Glutamatergic neuron (in vitro differentiated cells): ENCODE measurements around the gene IFT74. TPM values are rescaled to one million over a fixed set of nuclear protein-coding genes. Genes with fewer than 3 reads are reported as not detected.

ENCODE experiments used
- DNase-seq: peaks from one replicate; pipeline ENCODE4 v3.0.0; 2022
- H3K27ac Mint-ChIP-seq: one replicate; pipeline ENCODE4 v1.8.0; 2020; ENCODE audit warnings: mild to moderate bottlenecking, mixed read lengths, inconsistent platforms; ENCODE audit not compliant: unreplicated experiment
- H3K27me3 Mint-ChIP-seq: one replicate; pipeline ENCODE4 v1.8.0; 2020; ENCODE audit warnings: mild to moderate bottlenecking, moderate library complexity, mixed read lengths, inconsistent platforms; ENCODE audit not compliant: unreplicated experiment
- H3K36me3 Mint-ChIP-seq: one replicate; pipeline ENCODE4 v1.8.0; 2020; ENCODE audit warnings: mild to moderate bottlenecking, mixed read lengths, inconsistent platforms; ENCODE audit not compliant: unreplicated experiment
- H3K4me1 Mint-ChIP-seq: one replicate; pipeline ENCODE4 v1.8.0; 2020; ENCODE audit warnings: mild to moderate bottlenecking, low read depth, mixed read lengths, inconsistent platforms; ENCODE audit not compliant: unreplicated experiment
- H3K4me3 Mint-ChIP-seq: one replicate; pipeline ENCODE4 v1.8.0; 2020; ENCODE audit warnings: mild to moderate bottlenecking, mixed read lengths, inconsistent platforms; ENCODE audit not compliant: unreplicated experiment
- H3K9me3 Mint-ChIP-seq: one replicate; pipeline ENCODE4 v1.8.0; 2020; ENCODE audit warnings: mild to moderate bottlenecking, moderate library complexity, mixed read lengths, inconsistent platforms; ENCODE audit not compliant: unreplicated experiment
- CTCF ChIP-seq: fragments of 200-600 bp; sonication (generic); IDR thresholded peaks from one replicate; pipeline ENCODE4 v1.5.0; 2021; ENCODE audit not compliant: partially characterized antibody, unreplicated experiment
- total RNA-seq: library from RNA; stranded (reverse); fragmentation: NEBNext Ultra II Directional; extraction: Animal tissue kit (Norgen Biotek cat#: 25700); gene quantifications from one replicate; pipeline ENCODE4 v1.2.1, GENCODE V29; 2021; ENCODE audit not compliant: unreplicated experiment

IFT74 gene
- total RNA-seq, 1 donor from 2014 or later, result 6.0 TPM

- Mint-ChIP-seq H3K4me3 (peak within 1 kb of the TSS; percentile 8), H3K9me3 (no peaks in the 10 kb centered on the region), H3K27ac (no peak within 1 kb of the TSS), H3K4me1 (peaks cover 6% of the 10 kb centered on the region), H3K36me3 (no peaks in the 10 kb centered on the region), H3K27me3 (no peaks in the 10 kb centered on the region)
- no peak for DNase-seq
- no peak for TF ChIP-seq CTCF
Observed at GRCh38 chr9:27108981-27109541, 152.8 kb downstream of the IFT74 start, which contains the start of gene TEK. TSS of gene TEK (plus strand) at chr9:27109225. CDS start at chr9:27109591, 366 bp downstream.

GRCh38 chr9:27109621-27110020 lies 153.4 kb downstream of the IFT74 start:
- Mint-ChIP-seq H3K4me3 (peak overlapping the region; percentile 8), H3K27me3 (no peaks in the 10 kb centered on the region), H3K4me1 (peaks cover 6% of the 10 kb centered on the region), H3K36me3 (no peaks in the 10 kb centered on the region), H3K9me3 (no peaks in the 10 kb centered on the region), H3K27ac (no peak overlapping the region)
- no peak for DNase-seq
- TF ChIP-seq CTCF, result no peak

- TF ChIP-seq CTCF, result no peak
- Mint-ChIP-seq H3K4me3 (no peak overlapping the region), H3K4me1 (peaks cover 6% of the 10 kb centered on the region), H3K27ac (no peak overlapping the region), H3K9me3 (no peaks in the 10 kb centered on the region), H3K36me3 (no peaks in the 10 kb centered on the region), H3K27me3 (no peaks in the 10 kb centered on the region)
- no peak for DNase-seq
Observed at GRCh38 chr9:27110181-27110580, 154.0 kb downstream of the IFT74 start.

GRCh38 chr9:27112235-27112634 lies 156.0 kb downstream of the IFT74 start:
- H3K27ac Mint-ChIP-seq, result no peak overlapping the region
- H3K36me3 Mint-ChIP-seq, result no peaks in the 10 kb centered on the region
- H3K27me3 Mint-ChIP-seq, result peaks cover 2% of the 10 kb centered on the region
- H3K4me1 Mint-ChIP-seq, result peaks cover 6% of the 10 kb centered on the region
- DNase-seq, result no peak
- H3K4me3 Mint-ChIP-seq, result no peak overlapping the region
- no peak for TF ChIP-seq CTCF
- H3K9me3 Mint-ChIP-seq, result peaks cover 1% of the 10 kb centered on the region

Other genes with a start within 250 kb of the IFT74 start
- 14.3 TPM for gene CAAP1, start 63.6 kb upstream of the IFT74 start, total RNA-seq
- 53.4 TPM for gene PLAA, start 9.2 kb upstream of the IFT74 start, total RNA-seq
- not detected for gene LRRC19, start 49.3 kb downstream of the IFT74 start, total RNA-seq
- 1.0 TPM for gene TEK, start 152.8 kb downstream of the IFT74 start, total RNA-seq